ENCODE data around the gene HNRNPH1.
"Not testable (repeated sequence)": the region's sequence is repeated elsewhere in the genome, so short reads cannot be mapped to it uniquely, and the experiment has no call there.

HNRNPH1 gene

GRCh38 chr5:179623003-179623905 is at the start of gene HNRNPH1:
Gene HNRNPH1, minus strand, starts transcription at chr5:179623671. Its CDS starts 538 bp downstream, at chr5:179623133.
- DNase-seq, result peak; percentile 99

GRCh38 chr5:179668391-179668790 is 44.9 kb upstream of the HNRNPH1 start:
- DNase-seq, result peak; percentile 34

- DNase-seq, result not testable (repeated sequence)
Observed at GRCh38 chr5:179661647-179662046, 38.2 kb upstream of the HNRNPH1 start.

- DNase-seq, result not testable (repeated sequence)
Observed at GRCh38 chr5:179658179-179658856, 34.8 kb upstream of the HNRNPH1 start.

- peak; percentile 11 for DNase-seq
Observed at GRCh38 chr5:179657302-179658178, 34.1 kb upstream of the HNRNPH1 start.

GRCh38 chr5:179653135-179653534 is 29.7 kb upstream of the HNRNPH1 start:
- not testable (repeated sequence) for DNase-seq

GRCh38 chr5:179650245-179650644 is 26.8 kb upstream of the HNRNPH1 start:
- not testable (repeated sequence) for DNase-seq

GRCh38 chr5:179649166-179649703 is 25.8 kb upstream of the HNRNPH1 start:
- DNase-seq, result not testable (repeated sequence)

- DNase-seq, result no peak
Observed at GRCh38 chr5:179648410-179648809, 24.9 kb upstream of the HNRNPH1 start.

- not testable (repeated sequence) for DNase-seq
Observed at GRCh38 chr5:179644766-179645165, 21.3 kb upstream of the HNRNPH1 start.

- not testable (repeated sequence) for DNase-seq
Observed at GRCh38 chr5:179643141-179643920, 19.9 kb upstream of the HNRNPH1 start.

GRCh38 chr5:179642626-179643025 is 19.2 kb upstream of the HNRNPH1 start:
- not testable (repeated sequence) for DNase-seq

GRCh38 chr5:179641745-179642144 is 18.3 kb upstream of the HNRNPH1 start:
- not testable (repeated sequence) for DNase-seq

GRCh38 chr5:179639296-179639695 is 15.8 kb upstream of the HNRNPH1 start:
- not testable (repeated sequence) for DNase-seq

GRCh38 chr5:179634370-179635172 is 11.1 kb upstream of the HNRNPH1 start:
- not testable (repeated sequence) for DNase-seq

GRCh38 chr5:179633501-179634369 is 10.3 kb upstream of the HNRNPH1 start:
- DNase-seq, result not testable (repeated sequence)

GRCh38 chr5:179624841-179625271 is 1.4 kb upstream of the HNRNPH1 start:
- no peak for DNase-seq

GRCh38 chr5:179623906-179624741 is 653 bp upstream of the HNRNPH1 start:
- DNase-seq, result peak; percentile 77

All from stimulated activated CD4-positive, alpha-beta T cell treated with anti-CD3 and anti-CD28 coated beads, Interleukin-1b, Interleukin-23, amount 100 ng/mL, for 48 hours (primary cell).